CD14-positive monocyte (primary cell): ENCODE data around the gene LCE3B. TPM values are rescaled to one million over a fixed set of nuclear protein-coding genes. Genes with fewer than 3 reads are reported as not detected.

Source experiments
- DNase-seq, 3 donors: peaks; one replicate each; pipeline ENCODE4 v3.0.0-alpha.2; 2011 to 2022
- H2AFZ ChIP-seq: 2 replicates; pipeline ENCODE4 v1.6.0; 2012; ENCODE audit warnings: mild to moderate bottlenecking, low read depth, low read length, inconsistent platforms; ENCODE audit not compliant: insufficient read depth, poor library complexity, severe bottlenecking
- H3K27ac ChIP-seq, 2 donors: 1 replicate in 1 of 2; 2 replicates in 1 of 2; pipeline ENCODE4 v1.5.1; 2012 to 2013; ENCODE audit warnings: low read length in 2 of 2, control low read depth in 1 of 2, inconsistent platforms in 1 of 2, low read depth in 1 of 2, mild to moderate bottlenecking in 1 of 2
- H3K27me3 ChIP-seq, 2 donors: one replicate each; pipeline versions ENCODE4 v1.6.0 to v1.6.1; 2011 to 2013; ENCODE audit warnings: low read length in 2 of 2; ENCODE audit not compliant: control insufficient read depth in 2 of 2, insufficient read depth in 2 of 2
- H3K36me3 ChIP-seq, 2 donors: replicated peaks in 1 of 2; 1 replicate in 1 of 2; 2 replicates in 1 of 2; pipeline versions ENCODE4 v1.5.1 to v1.6.1; 2012 to 2013; ENCODE audit warnings: low read length in 2 of 2, control low read depth in 1 of 2, inconsistent platforms in 1 of 2, mild to moderate bottlenecking in 1 of 2; ENCODE audit not compliant: insufficient read depth in 2 of 2, control insufficient read depth in 1 of 2
- H3K4me1 ChIP-seq, 2 donors: 1 replicate in 1 of 2; 2 replicates in 1 of 2; pipeline versions ENCODE4 v1.5.1 to v1.6.1; 2012 to 2013; ENCODE audit warnings: low read length in 2 of 2, control low read depth in 1 of 2, inconsistent platforms in 1 of 2, mild to moderate bottlenecking in 1 of 2, moderate library complexity in 1 of 2; ENCODE audit not compliant: insufficient read depth in 2 of 2, control insufficient read depth in 1 of 2
- H3K4me2 ChIP-seq: replicated peaks from 2 replicates; pipeline ENCODE3; 2012; ENCODE audit warnings: low read length, moderate library complexity, mild to moderate bottlenecking; ENCODE audit not compliant: poor library complexity, severe bottlenecking; ENCODE audit errors: extremely low read depth
- H3K4me3 ChIP-seq, 3 experiments: fragments of 200-600 bp in 1 of 3; sonication (generic) in 1 of 3; replicated peaks in 1 of 3; 1 replicate in 2 of 3; 2 replicates in 1 of 3; pipeline ENCODE4 v1.5.1; 2011 to 2013; ENCODE audit warnings: low read length in 3 of 3, mild to moderate bottlenecking in 3 of 3, control low read depth in 2 of 3, low read depth in 2 of 3, inconsistent platforms in 1 of 3, moderate library complexity in 1 of 3
- H3K79me2 ChIP-seq: 2 replicates; pipeline ENCODE4 v1.6.0; 2012; ENCODE audit warnings: mild to moderate bottlenecking, control low read depth, inconsistent platforms, low read length, moderate library complexity; ENCODE audit not compliant: insufficient read depth
- H3K9ac ChIP-seq: 2 replicates; pipeline ENCODE4 v1.6.0; 2017; ENCODE audit warnings: low read length, mild to moderate bottlenecking; ENCODE audit not compliant: insufficient read depth, poor library complexity, severe bottlenecking
- H3K9me3 ChIP-seq, 2 donors: replicated peaks in 1 of 2; 1 replicate in 1 of 2; 2 replicates in 1 of 2; pipeline versions ENCODE4 v1.5.1 to v1.6.1; 2012 to 2013; ENCODE audit warnings: low read length in 2 of 2, control low read depth in 1 of 2; ENCODE audit not compliant: control insufficient read depth in 1 of 2, insufficient read depth in 1 of 2
- H4K20me1 ChIP-seq: 2 replicates; pipeline ENCODE4 v1.6.0; 2012; ENCODE audit warnings: mild to moderate bottlenecking, low read length, control low read depth, moderate library complexity; ENCODE audit not compliant: insufficient read depth
- H3K27ac Mint-ChIP-seq, 7 donors: one replicate each; pipeline ENCODE4 v1.8.0; 2020; ENCODE audit warnings: mild to moderate bottlenecking in 7 of 7, mixed read lengths in 7 of 7, moderate library complexity in 6 of 7, inconsistent platforms in 2 of 7
- H3K27me3 Mint-ChIP-seq, 3 donors: one replicate each; pipeline ENCODE4 v1.8.0; 2021 to 2022; ENCODE audit warnings: low read depth in 3 of 3, mild to moderate bottlenecking in 3 of 3, mixed read lengths in 3 of 3, moderate library complexity in 3 of 3, inconsistent platforms in 1 of 3
- H3K36me3 Mint-ChIP-seq, 2 donors: one replicate each; pipeline ENCODE4 v1.8.0; 2020; ENCODE audit warnings: mixed read lengths in 2 of 2, inconsistent platforms in 1 of 2, mild to moderate bottlenecking in 1 of 2
- H3K4me1 Mint-ChIP-seq: one replicate; pipeline ENCODE4 v1.8.0; 2020; ENCODE audit warnings: mild to moderate bottlenecking, mixed read lengths
- H3K4me3 Mint-ChIP-seq, 2 donors: one replicate each; pipeline ENCODE4 v1.8.0; 2020; ENCODE audit warnings: mild to moderate bottlenecking in 2 of 2, mixed read lengths in 2 of 2, moderate library complexity in 1 of 2
- H3K9me3 Mint-ChIP-seq, 7 donors: one replicate each; pipeline ENCODE4 v1.8.0; 2020 to 2022; ENCODE audit warnings: mixed read lengths in 7 of 7, mild to moderate bottlenecking in 6 of 7, moderate library complexity in 6 of 7, inconsistent platforms in 2 of 7
- WGBS: methylation state at CpG from one replicate; pipeline ENCODE4 v1.1.5; 2013; ENCODE audit warnings: missing lambda C conversion rate; ENCODE audit not compliant: insufficient coverage; 5-methylcytosine and 5-hydroxymethylcytosine counted together
- intact Hi-C, 2 donors: fragments of 100-400 bp; cut with micrococcal nuclease; formaldehyde crosslinking; loops; one replicate each; pipeline versions ENCODE4 v1.15.0 to v1.15.1; 2023
- polyA plus RNA-seq, 3 donors: library from polyadenylated mRNA; depleted of rRNA in 1 of 3; unstranded in 2 of 3; stranded (reverse) in 1 of 3; fragments of 300-500 nt in 2 of 3; fragments of >200 nt in 1 of 3; fragmentation: Illumina TruSeq in 2 of 3; gene quantifications; 1 replicate in 2 of 3; 2 replicates in 1 of 3; pipeline ENCODE4 v1.2.3, GENCODE V29; 2012 to 2021
- small RNA-seq: library from RNA; depleted of rRNA; stranded (forward); fragments of <200 nt; gene quantifications from one replicate; pipeline ENCODE3, GENCODE V24; 2012; ENCODE audit warnings: low read depth; ENCODE audit not compliant: insufficient read length
- TF ChIP-seq, protein P1 (sequence below): fragments of 200-600 bp; IDR thresholded peaks from one replicate; pipeline ENCODE4 v1.8.0; 2022; ENCODE audit warnings: antibody characterized with exemption, mild to moderate bottlenecking

The LCE3B gene
- polyA plus RNA-seq, 3 donors = not detected

DNA sequence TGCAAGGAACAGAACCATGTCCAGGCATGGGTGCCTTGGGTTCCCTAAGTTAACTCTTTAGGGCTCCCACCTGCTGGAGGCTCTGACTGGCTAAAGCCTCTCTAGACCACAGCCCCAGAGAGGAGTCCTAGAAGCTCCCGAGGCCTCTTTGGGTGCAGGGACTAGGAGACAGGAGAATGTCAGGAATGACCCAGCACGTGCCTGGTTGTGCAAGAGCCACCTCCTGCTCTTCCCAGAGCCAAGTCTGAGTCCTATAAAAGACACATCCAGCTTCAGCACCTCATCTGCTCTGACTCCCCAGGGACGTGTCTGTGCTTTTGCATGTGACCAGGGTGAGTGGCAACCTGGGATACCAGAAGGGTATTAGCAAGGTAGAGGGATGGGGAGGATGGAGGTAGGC is 49.5 kb downstream of the LCE3B start, which contains the start of gene LCE2D:
LCE2D (plus strand) TSS at position 283 of the 400 bp plus-strand sequence. CDS start 726 bp downstream, outside the sequence.
- H3K4me3 Mint-ChIP-seq = no peak within 1 kb of the TSS
- Histone ChIP-seq H3K4me2 (no peak within 1 kb of the TSS), H3K36me3 (no peaks in the 10 kb centered on the region), H3K9ac (no peak within 1 kb of the TSS), H4K20me1 (no peaks in the 10 kb centered on the region), H3K4me3 (no peak within 1 kb of the TSS), H3K27me3 (no peaks in the 10 kb centered on the region), H2AFZ (no peak within 1 kb of the TSS), H3K27ac (no peak within 1 kb of the TSS), H3K9me3 (no peaks in the 10 kb centered on the region), H3K79me2 (no peaks in the 10 kb centered on the region), H3K4me1 (no peaks in the 10 kb centered on the region)
- no peak within 1 kb of the TSS for H3K27ac Mint-ChIP-seq
- 82% methylated on average over 2 of the region's 3 CpGs for WGBS
- H3K36me3 Mint-ChIP-seq = no peaks in the 10 kb centered on the region
- TF ChIP-seq, protein P1, sequence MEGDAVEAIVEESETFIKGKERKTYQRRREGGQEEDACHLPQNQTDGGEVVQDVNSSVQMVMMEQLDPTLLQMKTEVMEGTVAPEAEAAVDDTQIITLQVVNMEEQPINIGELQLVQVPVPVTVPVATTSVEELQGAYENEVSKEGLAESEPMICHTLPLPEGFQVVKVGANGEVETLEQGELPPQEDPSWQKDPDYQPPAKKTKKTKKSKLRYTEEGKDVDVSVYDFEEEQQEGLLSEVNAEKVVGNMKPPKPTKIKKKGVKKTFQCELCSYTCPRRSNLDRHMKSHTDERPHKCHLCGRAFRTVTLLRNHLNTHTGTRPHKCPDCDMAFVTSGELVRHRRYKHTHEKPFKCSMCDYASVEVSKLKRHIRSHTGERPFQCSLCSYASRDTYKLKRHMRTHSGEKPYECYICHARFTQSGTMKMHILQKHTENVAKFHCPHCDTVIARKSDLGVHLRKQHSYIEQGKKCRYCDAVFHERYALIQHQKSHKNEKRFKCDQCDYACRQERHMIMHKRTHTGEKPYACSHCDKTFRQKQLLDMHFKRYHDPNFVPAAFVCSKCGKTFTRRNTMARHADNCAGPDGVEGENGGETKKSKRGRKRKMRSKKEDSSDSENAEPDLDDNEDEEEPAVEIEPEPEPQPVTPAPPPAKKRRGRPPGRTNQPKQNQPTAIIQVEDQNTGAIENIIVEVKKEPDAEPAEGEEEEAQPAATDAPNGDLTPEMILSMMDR = no peak
- peaks cover 0 to 1% (median 0%) of the 10 kb centered on the region in 7 donors for H3K9me3 Mint-ChIP-seq
- peaks cover 3 to 10% (median 4%) of the 10 kb centered on the region in 3 donors for H3K27me3 Mint-ChIP-seq
- DNase-seq = no peak
- intact Hi-C loops = no loop called here
- H3K4me1 Mint-ChIP-seq = no peaks in the 10 kb centered on the region

Small RNAs within 50 kb of the gene (small RNA-seq; reads per million reads assigned to genes)
- gene LCE3A = not detected
- gene LCE3B = not detected

Other genes starting within 250 kb of the LCE3B start
- gene CRNN, start 199.5 kb upstream of the LCE3B start, polyA plus RNA-seq = not detected
- gene LCE5A, start 103.0 kb upstream of the LCE3B start, polyA plus RNA-seq = not detected
- not detected for gene CRCT1, start 99.3 kb upstream of the LCE3B start, polyA plus RNA-seq
- not detected for gene LCE3E, start 47.0 kb upstream of the LCE3B start, polyA plus RNA-seq
- not detected for gene LCE3D, start 33.3 kb upstream of the LCE3B start, polyA plus RNA-seq
- not detected for gene LCE3C, start 13.6 kb upstream of the LCE3B start, polyA plus RNA-seq
- gene LCE3A, start 9.3 kb downstream of the LCE3B start, polyA plus RNA-seq = not detected
- gene LCE2D, start 49.6 kb downstream of the LCE3B start, polyA plus RNA-seq = not detected
- not detected for gene LCE2C, start 61.5 kb downstream of the LCE3B start, polyA plus RNA-seq
- not detected for gene LCE2B, start 72.3 kb downstream of the LCE3B start, polyA plus RNA-seq
- gene LCE2A, start 84.5 kb downstream of the LCE3B start, polyA plus RNA-seq = not detected
- not detected for gene LCE4A, start 94.3 kb downstream of the LCE3B start, polyA plus RNA-seq
- not detected for gene KPRP, start 144.2 kb downstream of the LCE3B start, polyA plus RNA-seq
- not detected for gene LCE1F, start 161.3 kb downstream of the LCE3B start, polyA plus RNA-seq
- not detected for gene LCE1E, start 172.4 kb downstream of the LCE3B start, polyA plus RNA-seq
- gene LCE1D, start 182.9 kb downstream of the LCE3B start, polyA plus RNA-seq = not detected
- gene LCE1C, start 192.8 kb downstream of the LCE3B start, polyA plus RNA-seq = not detected
- gene LCE1B, start 198.2 kb downstream of the LCE3B start, polyA plus RNA-seq = not detected
- not detected for gene LCE1A, start 213.7 kb downstream of the LCE3B start, polyA plus RNA-seq
- not detected for gene LCE6A, start 229.0 kb downstream of the LCE3B start, polyA plus RNA-seq
- not detected for gene LCE7A, start 246.2 kb downstream of the LCE3B start, polyA plus RNA-seq